ENCODE results near the gene TSPEAR. TPM values are rescaled to one million over a fixed set of nuclear protein-coding genes. Genes with fewer than 3 reads are reported as not detected.

Gene TSPEAR
- total and polyA plus RNA-seq, 7 experiments from 2014 or later = 0.07 TPM; not detected in 6

DNA sequence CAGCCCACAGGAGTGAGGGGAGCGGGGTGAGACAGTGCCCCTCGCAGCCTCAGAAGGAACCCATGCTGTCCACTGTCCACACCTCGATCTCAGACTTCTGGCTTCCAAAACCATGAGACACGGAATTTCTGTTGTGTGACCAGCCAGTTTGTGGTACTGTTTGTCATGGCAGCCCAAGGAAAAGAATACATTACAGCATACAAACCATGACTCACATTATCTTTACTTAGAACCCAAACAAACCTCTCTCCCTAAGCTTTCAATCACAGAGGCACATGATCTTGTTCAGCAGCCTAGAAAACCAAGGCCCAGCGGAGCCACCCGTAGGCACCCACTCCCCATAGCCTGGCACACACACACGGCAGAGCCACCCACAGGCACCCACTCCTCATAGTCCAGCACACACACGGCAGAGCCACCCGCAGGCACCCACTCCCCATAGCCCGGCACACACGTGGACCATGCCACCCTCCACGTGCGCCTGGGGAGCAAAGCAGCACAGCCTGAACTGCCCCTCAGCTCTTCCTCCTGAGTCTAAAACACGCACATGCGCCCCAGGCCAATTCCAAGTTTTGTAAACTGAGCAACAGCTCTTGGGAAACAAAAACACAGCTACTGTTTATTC, 138.3 kb downstream of the TSPEAR start:
- H3K4me1 ChIP-seq (ENCODE audit: control insufficient read depth in 2 of 2, insufficient read depth in 2 of 2, low read length in 2 of 2) = no peaks in the 10 kb centered on the region
- ChIA-PET POLR2A (no interaction called here), CTCF (interaction anchor here (0.6 kb wide), 1 partner anchor 56 kb away, joined by 4 read pairs; no protein-coding TSS in a partner anchor)
- Mint-ChIP-seq H3K36me3 (peaks cover 0 to 7% (median 4%) of the 10 kb centered on the region in 5 donors), H3K27ac (peak overlapping the region in 1 of 9 donors; percentile 59), H3K4me3 (no peak overlapping the region), H3K9me3 (peaks cover 0 to 37% (median 16%) of the 10 kb centered on the region in 11 donors), H3K27me3 (peaks cover 0 to 7% (median 4%) of the 10 kb centered on the region in 5 donors), H3K4me1 (peaks cover 0 to 15% (median 5%) of the 10 kb centered on the region in 7 donors)
- intact Hi-C loops (cut with micrococcal nuclease) = loop anchor here in 1 of 2 donors (1.0 kb wide), 1 partner anchor 19 kb away; the partner anchor contains the start of gene KRTAP10-6
- H3K27ac ChIP-seq (ENCODE audit: low read depth, low read length) = no peak overlapping the region
- H3K27me3 ChIP-seq (ENCODE audit: control insufficient read depth in 2 of 2, insufficient read depth in 2 of 2, low read length in 2 of 2) = no peaks in the 10 kb centered on the region
- no peak for DNase-seq
- no peaks in the 10 kb centered on the region for H3K36me3 ChIP-seq (ENCODE audit: control insufficient read depth in 2 of 3, insufficient read depth in 3 of 3, low read length in 3 of 3)
- H3K4me3 ChIP-seq (ENCODE audit: low read length) = no peak overlapping the region
- H3K9me3 ChIP-seq (ENCODE audit: control insufficient read depth in 2 of 3, low read length in 3 of 3) = peaks cover 0 to 8% (median 0%) of the 10 kb centered on the region in 3 experiments
- ATAC-seq = no peak

DNA sequence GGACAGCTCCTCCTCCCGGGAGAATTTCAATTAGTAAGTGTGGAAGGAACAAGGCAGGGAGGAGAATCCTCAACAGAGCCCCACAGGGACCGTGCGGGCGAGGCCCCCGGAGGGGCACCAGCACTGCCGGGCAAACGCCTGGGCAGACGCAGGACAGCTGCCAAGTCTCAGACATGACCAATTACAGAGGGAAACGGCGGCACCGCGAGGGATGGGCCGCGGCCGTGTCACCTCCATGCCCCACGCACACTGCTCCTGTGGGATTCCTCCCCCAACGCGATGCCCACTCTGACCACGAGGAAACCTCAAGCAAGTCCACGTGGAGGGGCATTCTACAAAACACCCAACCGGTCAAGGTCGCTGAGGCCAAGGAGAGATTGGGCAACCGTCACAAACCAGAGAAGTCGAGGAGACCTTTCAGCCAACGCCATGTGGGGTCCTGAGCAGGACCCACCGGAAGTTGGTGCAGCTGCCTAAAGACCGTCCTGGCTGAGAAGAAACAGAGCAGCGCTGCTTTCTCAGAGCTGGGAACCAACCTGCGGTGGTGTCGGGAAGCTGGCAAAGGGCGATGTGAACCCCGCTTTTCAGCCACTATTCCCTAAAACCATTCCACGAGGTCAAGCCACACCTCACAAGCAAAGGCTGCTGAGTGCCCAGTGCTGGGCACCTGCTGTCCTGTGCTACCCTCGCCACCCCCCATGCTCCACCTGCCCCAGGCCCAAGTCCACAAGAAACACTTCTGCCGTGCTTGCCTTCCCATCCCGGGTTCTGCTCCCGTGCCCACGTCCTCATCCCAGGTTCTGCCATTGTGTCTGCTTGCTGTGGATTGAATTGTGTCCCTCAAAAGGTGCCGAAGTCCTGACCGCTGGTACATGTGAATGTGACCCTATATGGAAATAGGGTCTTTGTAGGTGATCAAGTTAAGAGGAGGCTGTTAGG, 139.3 kb downstream of the TSPEAR start:
- Histone ChIP-seq H3K4me1 (ENCODE audit: control insufficient read depth in 2 of 2, insufficient read depth in 2 of 2, low read length in 2 of 2) (no peaks in the 10 kb centered on the region), H3K9me3 (ENCODE audit: control insufficient read depth in 2 of 3, low read length in 3 of 3) (peaks cover 0 to 4% (median 0%) of the 10 kb centered on the region in 3 experiments), H3K27me3 (ENCODE audit: control insufficient read depth in 2 of 2, insufficient read depth in 2 of 2, low read length in 2 of 2) (no peaks in the 10 kb centered on the region), H3K4me3 (ENCODE audit: low read length) (no peak overlapping the region), H3K36me3 (ENCODE audit: control insufficient read depth in 2 of 3, insufficient read depth in 3 of 3, low read length in 3 of 3) (no peaks in the 10 kb centered on the region), H3K27ac (ENCODE audit: low read depth, low read length) (no peak overlapping the region)
- Mint-ChIP-seq H3K27me3 (peaks cover 0 to 7% (median 4%) of the 10 kb centered on the region in 5 donors), H3K4me3 (peak overlapping the region in 1 of 10 donors; percentile 38), H3K9me3 (peaks cover 0 to 27% (median 10%) of the 10 kb centered on the region in 11 donors), H3K4me1 (peaks cover 0 to 15% (median 5%) of the 10 kb centered on the region in 7 donors), H3K27ac (peak overlapping the region in 2 of 9 donors; percentile 27 to 64), H3K36me3 (peaks cover 0 to 4% (median 3%) of the 10 kb centered on the region in 5 donors)
- ChIA-PET CTCF (interaction anchor here (0.6 kb wide), 1 partner anchor 55 kb away, joined by 4 read pairs; no protein-coding TSS in a partner anchor), POLR2A (interaction anchor here (0.6 kb wide), 1 partner anchor 726 kb away, joined by 3 read pairs; no protein-coding TSS in a partner anchor)
- DNase-seq (no peak), ATAC-seq (no peak)
- intact Hi-C loops (cut with micrococcal nuclease) = no loop called here

DNA sequence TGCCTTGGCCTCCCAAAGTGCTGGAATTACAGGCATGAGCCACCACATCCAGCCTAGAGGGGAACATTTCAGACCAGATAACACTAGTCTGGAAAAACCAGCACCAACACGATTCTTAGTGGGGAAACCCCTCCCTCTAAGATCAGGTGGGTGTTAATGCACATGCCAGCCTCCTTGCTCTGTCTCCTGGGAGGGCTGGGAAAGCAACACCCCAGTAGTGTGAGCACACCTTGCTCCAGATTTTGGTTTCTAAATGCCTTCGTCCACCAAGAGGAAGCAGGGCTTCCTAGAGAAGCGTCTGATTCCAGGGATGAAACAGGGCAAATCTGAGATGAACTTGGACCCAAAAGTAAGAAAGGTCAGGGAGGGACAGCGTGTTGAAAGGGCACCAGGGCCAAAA, 140.1 kb downstream of the TSPEAR start:
- Mint-ChIP-seq H3K36me3 (peaks cover 0 to 4% (median 3%) of the 10 kb centered on the region in 5 donors), H3K4me3 (no peak overlapping the region), H3K4me1 (peaks cover 0 to 15% (median 5%) of the 10 kb centered on the region in 7 donors), H3K27me3 (peaks cover 0 to 11% (median 4%) of the 10 kb centered on the region in 5 donors), H3K9me3 (peaks cover 0 to 21% (median 5%) of the 10 kb centered on the region in 11 donors), H3K27ac (peak overlapping the region in 2 of 9 donors; percentile 27 to 64)
- no peak for DNase-seq
- ChIA-PET CTCF (no interaction called here), POLR2A (no interaction called here)
- H3K9me3 ChIP-seq (ENCODE audit: control insufficient read depth in 2 of 3, low read length in 3 of 3) = peaks cover 0 to 4% (median 0%) of the 10 kb centered on the region in 3 experiments
- no peaks in the 10 kb centered on the region for H3K4me1 ChIP-seq (ENCODE audit: control insufficient read depth in 2 of 2, insufficient read depth in 2 of 2, low read length in 2 of 2)
- H3K36me3 ChIP-seq (ENCODE audit: control insufficient read depth in 2 of 3, insufficient read depth in 3 of 3, low read length in 3 of 3) = no peaks in the 10 kb centered on the region
- no peak for ATAC-seq
- H3K27ac ChIP-seq (ENCODE audit: low read depth, low read length) = no peak overlapping the region
- no peak overlapping the region for H3K4me3 ChIP-seq (ENCODE audit: low read length)
- intact Hi-C loops (cut with micrococcal nuclease) = no loop called here
- no peaks in the 10 kb centered on the region for H3K27me3 ChIP-seq (ENCODE audit: control insufficient read depth in 2 of 2, insufficient read depth in 2 of 2, low read length in 2 of 2)

DNA sequence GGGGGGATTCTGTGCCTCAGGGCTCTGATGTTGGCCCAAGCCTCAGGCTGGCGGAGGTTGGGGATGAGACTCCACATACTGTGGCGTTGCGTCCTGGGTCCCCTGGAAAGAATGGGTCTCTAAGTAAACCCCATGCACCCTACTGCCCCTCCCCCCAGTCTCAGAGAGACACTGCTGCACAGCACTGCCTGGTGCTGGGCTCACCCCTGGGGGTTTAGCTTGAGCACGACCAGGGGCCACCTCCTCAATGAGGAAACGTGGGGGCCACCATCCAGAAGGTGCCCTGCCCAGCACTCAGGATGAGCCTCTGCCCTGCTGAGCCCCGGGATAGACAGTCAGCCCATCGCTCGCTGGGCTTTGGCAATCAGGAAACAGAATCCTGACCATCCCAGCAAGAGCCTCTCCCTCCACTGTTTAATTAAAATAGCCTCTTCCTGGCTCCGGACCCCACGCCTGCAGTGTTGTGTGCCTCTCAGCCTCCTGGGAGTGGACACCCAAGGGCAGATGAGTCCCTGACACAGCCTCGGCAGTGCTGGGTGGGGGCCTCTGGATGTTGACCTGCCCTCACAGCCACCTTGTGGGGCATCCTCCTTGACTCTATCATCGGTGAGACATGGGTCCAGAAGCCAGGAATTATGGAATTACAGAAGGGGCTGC, 141.4 kb downstream of the TSPEAR start:
- Histone ChIP-seq H3K36me3 (ENCODE audit: control insufficient read depth in 2 of 3, insufficient read depth in 3 of 3, low read length in 3 of 3) (no peaks in the 10 kb centered on the region), H3K27ac (ENCODE audit: low read depth, low read length) (no peak overlapping the region), H3K27me3 (ENCODE audit: control insufficient read depth in 2 of 2, insufficient read depth in 2 of 2, low read length in 2 of 2) (no peaks in the 10 kb centered on the region), H3K9me3 (ENCODE audit: control insufficient read depth in 2 of 3, low read length in 3 of 3) (peaks cover 0 to 4% (median 0%) of the 10 kb centered on the region in 3 experiments), H3K4me1 (ENCODE audit: control insufficient read depth in 2 of 2, insufficient read depth in 2 of 2, low read length in 2 of 2) (peaks cover 0 to 2% of the 10 kb centered on the region in 2 donors), H3K4me3 (ENCODE audit: low read length) (no peak overlapping the region)
- H3K4me3 Mint-ChIP-seq = no peak overlapping the region
- no peak for ATAC-seq
- intact Hi-C loops (cut with micrococcal nuclease) = no loop called here
- H3K27ac Mint-ChIP-seq = no peak overlapping the region
- CTCF ChIA-PET = no interaction called here
- no peak for DNase-seq
- H3K9me3 Mint-ChIP-seq = peaks cover 0 to 15% (median 0%) of the 10 kb centered on the region in 11 donors
- POLR2A ChIA-PET = no interaction called here
- peaks cover 0 to 11% (median 0%) of the 10 kb centered on the region in 5 donors for H3K27me3 Mint-ChIP-seq
- peaks cover 5 to 13% (median 8%) of the 10 kb centered on the region in 7 donors for H3K4me1 Mint-ChIP-seq
- H3K36me3 Mint-ChIP-seq = peaks cover 0 to 8% (median 3%) of the 10 kb centered on the region in 5 donors

DNA sequence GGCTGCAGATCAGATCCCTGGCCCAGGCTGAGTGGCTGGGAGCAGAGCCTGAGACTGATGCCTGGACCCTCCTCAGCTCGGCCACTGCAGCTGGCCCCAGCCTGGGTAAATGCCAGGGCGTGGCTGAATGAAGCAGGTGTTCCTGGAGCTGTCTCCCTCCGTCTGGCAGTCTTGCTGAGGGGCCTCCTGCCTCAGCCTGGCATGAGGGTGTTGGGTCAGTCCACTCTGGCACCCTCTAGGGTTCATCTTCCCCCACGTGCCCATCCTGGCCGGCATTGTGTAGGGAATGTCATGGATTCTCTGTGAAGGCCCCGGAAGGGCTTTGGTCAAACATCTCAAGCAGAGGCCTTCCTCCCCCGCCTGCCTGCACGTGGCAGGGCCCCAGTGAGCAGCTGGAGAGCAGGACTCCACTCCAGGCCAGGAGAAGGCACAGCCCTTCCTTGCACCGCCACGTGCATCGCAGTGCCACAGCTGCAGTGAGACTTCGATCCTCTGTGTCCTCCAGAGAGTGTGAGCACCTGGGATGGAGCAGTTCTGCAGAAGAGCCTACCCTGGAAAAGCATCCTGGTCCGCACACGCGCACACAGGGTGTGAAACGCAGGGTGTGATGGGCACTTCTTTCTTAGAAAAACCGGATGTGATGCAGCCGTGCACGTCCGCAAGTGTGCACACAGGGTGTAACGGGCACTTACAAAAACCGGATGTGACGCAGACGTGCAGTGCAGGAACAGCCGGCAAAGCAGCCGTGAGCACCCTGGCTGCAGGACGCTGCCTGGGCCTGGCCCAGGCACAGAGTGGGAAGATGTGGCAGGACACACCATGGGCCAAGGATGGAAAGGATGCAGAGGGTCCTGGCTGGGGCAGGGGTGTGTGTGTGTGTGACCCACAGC, 142.5 kb downstream of the TSPEAR start:
- intact Hi-C loops (cut with micrococcal nuclease) = no loop called here
- Histone ChIP-seq H3K27ac (ENCODE audit: low read depth, low read length) (no peak overlapping the region), H3K4me1 (ENCODE audit: control insufficient read depth in 2 of 2, insufficient read depth in 2 of 2, low read length in 2 of 2) (peaks cover 0 to 10% of the 10 kb centered on the region in 2 donors), H3K27me3 (ENCODE audit: control insufficient read depth in 2 of 2, insufficient read depth in 2 of 2, low read length in 2 of 2) (no peaks in the 10 kb centered on the region), H3K36me3 (ENCODE audit: control insufficient read depth in 2 of 3, insufficient read depth in 3 of 3, low read length in 3 of 3) (no peaks in the 10 kb centered on the region), H3K9me3 (ENCODE audit: control insufficient read depth in 2 of 3, low read length in 3 of 3) (peaks cover 0 to 4% (median 0%) of the 10 kb centered on the region in 3 experiments), H3K4me3 (ENCODE audit: low read length) (no peak overlapping the region)
- H3K9me3 Mint-ChIP-seq = peaks cover 0 to 18% (median 0%) of the 10 kb centered on the region in 11 donors
- CTCF ChIA-PET = no interaction called here
- POLR2A ChIA-PET = interaction anchor here (0.8 kb wide), 1 partner anchor 138 kb away, joined by 3 read pairs; no protein-coding TSS in a partner anchor
- H3K36me3 Mint-ChIP-seq = peaks cover 0 to 9% (median 3%) of the 10 kb centered on the region in 5 donors
- peaks cover 0 to 5% (median 0%) of the 10 kb centered on the region in 5 donors for H3K27me3 Mint-ChIP-seq
- H3K4me3 Mint-ChIP-seq = peak overlapping the region in 2 of 10 donors; percentile 5 to 44
- peak overlapping the region in 3 of 9 donors; percentile 42 to 88 (median 83) for H3K27ac Mint-ChIP-seq
- ATAC-seq (no peak), DNase-seq (no peak)
- peaks cover 12 to 16% (median 14%) of the 10 kb centered on the region in 7 donors for H3K4me1 Mint-ChIP-seq
